GM12878 (cell line): ENCODE data around the gene SLC35E4. TPM values are rescaled to one million over a fixed set of nuclear protein-coding genes. Genes with fewer than 3 reads are reported as not detected.
A peak's percentile ranks its signal among the peaks of the same experiment; 100 is the strongest.

ENCODE experiments used
- ASH2L ChIP-seq: fragments of 300-600, 200-600 bp; sonication (generic); IDR thresholded peaks from 2 replicates; pipeline ENCODE4 v1.6.1; 2017; ENCODE audit warnings: low read depth, mild to moderate bottlenecking, borderline replicate concordance
- ATF7 ChIP-seq: fragments of 450-650 bp; IDR thresholded peaks from 2 replicates; pipeline ENCODE4 v1.6.1; 2016; ENCODE audit warnings: low read depth, mild to moderate bottlenecking
- BCL11A ChIP-seq: IDR thresholded peaks from 2 replicates; pipeline ENCODE4 v1.6.1; 2011; ENCODE audit warnings: low read depth, low read length
- CBFB ChIP-seq: IDR thresholded peaks from 2 replicates; pipeline ENCODE4 v1.6.1; 2016; ENCODE audit warnings: antibody characterized with exemption, low read depth
- CBX5 ChIP-seq: sonication (generic); IDR thresholded peaks from 2 replicates; pipeline ENCODE4 v1.6.1; 2016; ENCODE audit warnings: low read depth, moderate library complexity, mild to moderate bottlenecking, inconsistent platforms
- CEBPB ChIP-seq, 2 experiments: fragments of 150-350 bp in 1 of 2; IDR thresholded peaks; 2 replicates each; pipeline ENCODE4 v1.6.1; 2012 to 2014; ENCODE audit warnings: low read depth in 2 of 2, low read length in 2 of 2, borderline replicate concordance in 1 of 2, inconsistent platforms in 1 of 2
- CHD2 ChIP-seq: IDR thresholded peaks from 2 replicates; pipeline ENCODE4 v1.6.1; 2011; ENCODE audit warnings: low read depth, low read length, improper control_type of control experiment, borderline replicate concordance
- CHD4 ChIP-seq: fragments of 200-600 bp; sonication (generic); IDR thresholded peaks from 2 replicates; pipeline ENCODE4 v1.6.1; 2016; ENCODE audit warnings: mild to moderate bottlenecking
- DPF2 ChIP-seq: fragments of 450-650 bp; IDR thresholded peaks from 2 replicates; pipeline ENCODE4 v1.6.1; 2017; ENCODE audit warnings: mild to moderate bottlenecking
- EED ChIP-seq: sonication (generic); IDR thresholded peaks from 2 replicates; pipeline ENCODE4 v1.6.1; 2016; ENCODE audit warnings: antibody characterized with exemption, low read depth
- EGR1 ChIP-seq, 2 experiments: IDR thresholded peaks; 1 replicate in 1 of 2; 2 replicates in 1 of 2; pipeline ENCODE4 v1.6.1; 2011 to 2012; ENCODE audit warnings: low read depth in 2 of 2, low read length in 2 of 2, borderline replicate concordance in 1 of 2, mild to moderate bottlenecking in 1 of 2, moderate library complexity in 1 of 2
- FOS ChIP-seq: IDR thresholded peaks from 3 replicates; pipeline ENCODE4 v1.6.1; 2011; ENCODE audit warnings: borderline replicate concordance; ENCODE audit not compliant: insufficient read length; ENCODE audit errors: extremely low read depth
- FOXM1 ChIP-seq: IDR thresholded peaks from 2 replicates; pipeline ENCODE4 v1.6.1; 2012; ENCODE audit warnings: low read depth, mild to moderate bottlenecking, inconsistent platforms, low read length, moderate library complexity
- GATAD2B ChIP-seq: fragments of 450-650 bp; conservative IDR thresholded peaks from 2 replicates; pipeline ENCODE4 v1.6.1; 2017; ENCODE audit warnings: low read depth, mild to moderate bottlenecking, moderate library complexity
- HSF1 ChIP-seq: fragments of 150-350 bp; IDR thresholded peaks from 2 replicates; pipeline ENCODE4 v1.6.1; 2014; ENCODE audit warnings: mild to moderate bottlenecking, low read depth, low read length
- IKZF2 ChIP-seq, 2 experiments: fragments of 450-650 bp; IDR thresholded peaks; 2 replicates each; pipeline ENCODE4 v1.6.1; 2017; ENCODE audit warnings: mild to moderate bottlenecking in 2 of 2, moderate library complexity in 2 of 2
- IRF4 ChIP-seq: IDR thresholded peaks from 2 replicates; pipeline ENCODE4 v1.6.1; 2011; ENCODE audit warnings: low read depth, low read length
- MTA2 ChIP-seq: fragments of 450-650 bp; IDR thresholded peaks from 2 replicates; pipeline ENCODE4 v1.6.1; 2016; ENCODE audit warnings: low read depth, mild to moderate bottlenecking, moderate library complexity
- PAX8 ChIP-seq: fragments of 450-650 bp; IDR thresholded peaks from 2 replicates; pipeline ENCODE4 v1.6.1; 2017; ENCODE audit warnings: mild to moderate bottlenecking, moderate library complexity
- PML ChIP-seq: IDR thresholded peaks from 2 replicates; pipeline ENCODE4 v1.6.1; 2012; ENCODE audit warnings: low read length, inconsistent platforms
- POLR2A ChIP-seq: IDR thresholded peaks from 2 replicates; pipeline ENCODE4 v1.6.1; 2011; ENCODE audit warnings: low read depth, mild to moderate bottlenecking, low read length
- RFX5 ChIP-seq: IDR thresholded peaks from 2 replicates; pipeline ENCODE4 v1.6.1; 2011; ENCODE audit warnings: low read depth, low read length, improper control_type of control experiment
- SMAD1 ChIP-seq: fragments of 450-650 bp; IDR thresholded peaks from 2 replicates; pipeline ENCODE4 v1.6.1; 2018; ENCODE audit warnings: mild to moderate bottlenecking, low read depth; ENCODE audit not compliant: partially characterized antibody
- SPI1 ChIP-seq: IDR thresholded peaks from 2 replicates; pipeline ENCODE4 v1.6.1; 2011; ENCODE audit warnings: low read depth, mild to moderate bottlenecking, low read length, moderate library complexity, borderline replicate concordance; ENCODE audit not compliant: insufficient read depth
- SREBF1 ChIP-seq: IDR thresholded peaks from 2 replicates; pipeline ENCODE4 v1.6.1; 2012; ENCODE audit warnings: mild to moderate bottlenecking, low read length
- SUPT20H ChIP-seq: IDR thresholded peaks from 2 replicates; pipeline ENCODE4 v1.6.1; 2011; ENCODE audit warnings: low read depth, mild to moderate bottlenecking, low read length, moderate library complexity, borderline replicate concordance; ENCODE audit not compliant: control insufficient read depth
- ZNF207 ChIP-seq: fragments of 450-650 bp; IDR thresholded peaks from 2 replicates; pipeline ENCODE4 v1.6.1; 2014; ENCODE audit warnings: antibody characterized with exemption, mild to moderate bottlenecking, borderline replicate concordance
- ZNF622 ChIP-seq: fragments of 450-650 bp; IDR thresholded peaks from 2 replicates; pipeline ENCODE4 v1.6.1; 2017; ENCODE audit warnings: mild to moderate bottlenecking, inconsistent platforms
- polyA plus RNA-seq, 11 experiments: library from polyadenylated mRNA; depleted of rRNA in 4 of 11; unstranded in 6 of 11; stranded (reverse) in 5 of 11; fragments of >200 nt; fragmentation: Nextera tagmentation in 4 of 11; fragmentation: Illumina TruSeq in 1 of 11; extraction: Ambion mirVana in 4 of 11; extraction: Trizol in 1 of 11; gene quantifications; 1 replicate in 1 of 11; 2 replicates in 10 of 11; pipeline versions ENCODE4 v1.2.1 to v1.2.3, GENCODE V29; 2011 to 2016; ENCODE audit warnings: inconsistent platforms in 2 of 11, missing spikeins in 2 of 11, low read depth in 1 of 11
- total RNA-seq, 4 experiments: library from RNA; depleted of rRNA in 3 of 4; stranded (reverse); fragments of >200 nt in 3 of 4; fragmentation: Illumina TruSeq in 1 of 4; extraction: Trizol in 1 of 4; gene quantifications; 2 replicates each; pipeline versions ENCODE4 v1.2.1 to v1.2.3, GENCODE V29; 2013 to 2021
- TF ChIP-seq, protein P1 (sequence below): IDR thresholded peaks from 2 replicates; pipeline ENCODE4 v1.6.1; 2011; ENCODE audit warnings: borderline replicate concordance, low read depth, mild to moderate bottlenecking, moderate library complexity, low read length; ENCODE audit not compliant: insufficient read depth, poor library complexity, severe bottlenecking
- TF ChIP-seq, protein P2 (sequence below): IDR thresholded peaks from 2 replicates; pipeline ENCODE4 v1.6.1; 2012; ENCODE audit warnings: low read depth, low read length, improper control_type of control experiment
- TF ChIP-seq, protein P3 (sequence below): IDR thresholded peaks from 2 replicates; pipeline ENCODE4 v1.6.1; 2012; ENCODE audit warnings: low read depth, low read length, improper control_type of control experiment

The SLC35E4 gene
- total and polyA plus RNA-seq, 10 of the 15 experiments (the other 5 are each of a cell fraction or from before 2014, with no cell fraction given), result 0.16 to 5.3 (median 2.9) TPM; not detected in 1

- TF ChIP-seq CHD4 (no peak), ASH2L (no peak), ATF7 (no peak), SMAD1 (no peak), EGR1 (IDR thresholded peaks at IDR 0.05; ENCODE audit: borderline replicate concordance in 1 of 2, low read depth in 2 of 2, low read length in 2 of 2) (no peak), CHD2 (no peak), ZNF207 (no peak), CBFB (no peak), HSF1 (no peak), CBX5 (no peak), RFX5 (no peak), POLR2A (no peak), IRF4 (no peak), CEBPB (IDR thresholded peaks at IDR 0.05; ENCODE audit: borderline replicate concordance in 1 of 2, low read depth in 2 of 2, low read length in 2 of 2) (no peak), EED (no peak), FOXM1 (no peak), IKZF2 (IDR thresholded peaks at IDR 0.05) (no peak), PML (no peak), PAX8 (no peak), SUPT20H (no peak), DPF2 (no peak), MTA2 (no peak), SPI1 (0 out of 2 replicates have a peak, but pooled peaks have one; percentile 11), GATAD2B (no peak), FOS (no peak), ZNF622 (no peak), SREBF1 (no peak), BCL11A (no peak)
- TF ChIP-seq, protein P1, sequence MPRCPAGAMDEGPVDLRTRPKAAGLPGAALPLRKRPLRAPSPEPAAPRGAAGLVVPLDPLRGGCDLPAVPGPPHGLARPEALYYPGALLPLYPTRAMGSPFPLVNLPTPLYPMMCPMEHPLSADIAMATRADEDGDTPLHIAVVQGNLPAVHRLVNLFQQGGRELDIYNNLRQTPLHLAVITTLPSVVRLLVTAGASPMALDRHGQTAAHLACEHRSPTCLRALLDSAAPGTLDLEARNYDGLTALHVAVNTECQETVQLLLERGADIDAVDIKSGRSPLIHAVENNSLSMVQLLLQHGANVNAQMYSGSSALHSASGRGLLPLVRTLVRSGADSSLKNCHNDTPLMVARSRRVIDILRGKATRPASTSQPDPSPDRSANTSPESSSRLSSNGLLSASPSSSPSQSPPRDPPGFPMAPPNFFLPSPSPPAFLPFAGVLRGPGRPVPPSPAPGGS, result no peak
- TF ChIP-seq, protein P2, sequence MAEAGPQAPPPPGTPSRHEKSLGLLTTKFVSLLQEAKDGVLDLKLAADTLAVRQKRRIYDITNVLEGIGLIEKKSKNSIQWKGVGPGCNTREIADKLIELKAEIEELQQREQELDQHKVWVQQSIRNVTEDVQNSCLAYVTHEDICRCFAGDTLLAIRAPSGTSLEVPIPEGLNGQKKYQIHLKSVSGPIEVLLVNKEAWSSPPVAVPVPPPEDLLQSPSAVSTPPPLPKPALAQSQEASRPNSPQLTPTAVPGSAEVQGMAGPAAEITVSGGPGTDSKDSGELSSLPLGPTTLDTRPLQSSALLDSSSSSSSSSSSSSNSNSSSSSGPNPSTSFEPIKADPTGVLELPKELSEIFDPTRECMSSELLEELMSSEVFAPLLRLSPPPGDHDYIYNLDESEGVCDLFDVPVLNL, result no peak
- TF ChIP-seq, protein P3, sequence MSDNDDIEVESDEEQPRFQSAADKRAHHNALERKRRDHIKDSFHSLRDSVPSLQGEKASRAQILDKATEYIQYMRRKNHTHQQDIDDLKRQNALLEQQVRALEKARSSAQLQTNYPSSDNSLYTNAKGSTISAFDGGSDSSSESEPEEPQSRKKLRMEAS, result no peak
Observed at GRCh38 chr22:30605449-30606110, 30.0 kb upstream of the SLC35E4 start (continued).
